Psoas muscle (tissue), 8 donors: ENCODE data around the gene SMAGP. TPM values are rescaled to one million over a fixed set of nuclear protein-coding genes. Genes with fewer than 3 reads are reported as not detected.
"Not testable (repeated sequence)": the region's sequence is repeated elsewhere in the genome, so short reads cannot be mapped to it uniquely, and the experiment has no call there.

ENCODE experiments used
- ATAC-seq, 4 donors: fragments of 200-7000 bp; cut with Tn5 transposase; one replicate each; pipeline ENCODE4 v1.9.1; 2020; ENCODE audit warnings: moderate library complexity in 3 of 4, mild to moderate bottlenecking in 2 of 4
- DNase-seq, 2 donors: peaks; one replicate each; pipeline ENCODE4 v3.0.0-alpha.2; 2020
- H3K27ac ChIP-seq: fragments of 200-600 bp; one replicate; pipeline ENCODE4 v1.8.0; 2022
- H3K27me3 ChIP-seq, 3 donors: fragments of 200-600 bp in 1 of 3; one replicate each; pipeline versions ENCODE4 v1.6.1 to v1.8.0; 2013 to 2022; ENCODE audit warnings: low read length in 2 of 3, mild to moderate bottlenecking in 2 of 3, moderate library complexity in 1 of 3; ENCODE audit not compliant: insufficient read depth in 3 of 3
- H3K36me3 ChIP-seq, 2 donors: fragments of 200-600 bp in 1 of 2; one replicate each; pipeline versions ENCODE4 v1.6.1 to v1.8.0; 2013 to 2022; ENCODE audit warnings: low read depth in 1 of 2, mild to moderate bottlenecking in 1 of 2, moderate library complexity in 1 of 2; ENCODE audit not compliant: insufficient read depth in 1 of 2
- H3K4me1 ChIP-seq: fragments of 200-600 bp; one replicate; pipeline ENCODE4 v1.8.0; 2022
- H3K4me3 ChIP-seq: fragments of 200-600 bp; one replicate; pipeline ENCODE4 v1.8.0; 2022; ENCODE audit warnings: mild to moderate bottlenecking
- H3K9me3 ChIP-seq: fragments of 200-600 bp; one replicate; pipeline ENCODE4 v1.8.0; 2022
- CTCF ChIP-seq: fragments of 200-600 bp; IDR thresholded peaks from one replicate; pipeline ENCODE4 v1.8.0; 2022; ENCODE audit warnings: antibody characterized with exemption
- WGBS, 3 donors: extraction: QIAGEN DNeasy Blood & Tissue Kit; methylation state at CpG; one replicate each; pipeline versions ENCODE4 v1.1.6 to v1.1.7; 2013; 5-methylcytosine and 5-hydroxymethylcytosine counted together
- intact Hi-C, 2 donors: fragments of 100-400 bp; cut with DNase I; formaldehyde crosslinking; loops; one replicate each; pipeline versions ENCODE4 v1.11.0 to v1.14.2; 2022
- long read RNA-seq, 2 donors: library from polyadenylated mRNA; unstranded; transcript quantifications; one replicate each; pipeline ENCODE4 v2.0.0, GENCODE V29; 2021
- polyA plus RNA-seq, 3 donors: library from polyadenylated mRNA; stranded (reverse); fragments of 200-250 nt; gene quantifications; one replicate each; pipeline ENCODE4 v1.2.3, GENCODE V29; 2013
- total RNA-seq, 4 donors: library from RNA; stranded (reverse); fragmentation: NEBNext Ultra II Directional in 2 of 4; extraction: Animal tissue kit (Norgen Biotek cat#: 25700) in 2 of 4; gene quantifications; one replicate each; pipeline versions ENCODE4 v1.2.1 to v1.2.4, GENCODE V29; 2021 to 2023
- donor health status: healthy with polysubstance abuse.
- donor health status: DM: no; HTN: no; CAD: no; lungs with moderate emphysema.
- donor health status: Bipolar disorder and iron deficiency.
- donor health status: healthy.
- donor health status: DM: yes; HTN: yes; CAD: no.
- donor health status: DM: no; HTN: no; CAD: no.
- donor health status: DM: no; HTN: no; CAD: no.
- donor health status: DM: yes; HTN: yes; CAD: no.

SMAGP gene
- total RNA-seq (1 to 10 TPM; 1.8 to 2.9 (median 2.2) TPM), polyA plus RNA-seq (1 to 10 TPM; 2.1 to 5.2 (median 2.4) TPM)
- long read RNA-seq, donor 1, partial matches to known transcripts, result 0 of 2 reads
- long read RNA-seq, donor 1, other reads (novel, unspliced or antisense), result 0 of 2 reads
- long read RNA-seq, donor 2, partial matches to known transcripts, result 0 of 2 reads
- long read RNA-seq, donor 2, other reads (novel, unspliced or antisense), result 0 of 2 reads

- Histone ChIP-seq H3K27me3 (peaks cover 0 to 29% (median 0%) of the 10 kb centered on the region in 3 donors), H3K4me1 (no peaks in the 10 kb centered on the region), H3K4me3 (peak within 1 kb of the TSS; percentile 77), H3K9me3 (no peaks in the 10 kb centered on the region), H3K27ac (peak within 1 kb of the TSS; percentile 36), H3K36me3 (no peaks in the 10 kb centered on the region)
- 1% methylated on average over 54 to 83 of the region's 83 CpGs for WGBS, 3 donors
- intact Hi-C loops, result loop anchor here in 1 of 2 donors (5.0 kb wide), 1 partner anchor 262 kb away; no protein-coding TSS in a partner anchor
- DNase-seq (peak; percentile 52 to 68), ATAC-seq (peak; percentile 64 to 75 (median 70))
- no peak for TF ChIP-seq CTCF
Observed at GRCh38 chr12:51270067-51270950, at the start of gene SMAGP. SMAGP (minus strand) TSS chr12:51270415; CDS start chr12:51269278, 1,137 bp downstream.

GRCh38 chr12:51318846-51319599 lies 48.8 kb upstream of the SMAGP start:
- intact Hi-C loops, result no loop called here
- Histone ChIP-seq H3K27ac (no peak overlapping the region), H3K4me3 (no peak overlapping the region), H3K9me3 (no peaks in the 10 kb centered on the region), H3K27me3 (no peaks in the 10 kb centered on the region), H3K36me3 (no peaks in the 10 kb centered on the region), H3K4me1 (no peaks in the 10 kb centered on the region)
- 62 to 68% (median 67%) methylated on average over 3 of the region's 3 CpGs for WGBS, 3 donors
- no peak for ATAC-seq
- TF ChIP-seq CTCF, result no peak
- no peak for DNase-seq

GRCh38 chr12:51318057-51318806 lies 48.0 kb upstream of the SMAGP start:
- DNase-seq, H3K36me3 ChIP-seq, ATAC-seq, intact Hi-C loops, H3K4me1 ChIP-seq, H3K27me3 ChIP-seq, H3K4me3 ChIP-seq, H3K27ac ChIP-seq, H3K9me3 ChIP-seq: not testable (repeated sequence)
- WGBS, 3 donors, result 96% methylated on average over 8 of the region's 8 CpGs

- Histone ChIP-seq H3K4me3 (no peak overlapping the region), H3K36me3 (no peaks in the 10 kb centered on the region), H3K27me3 (no peaks in the 10 kb centered on the region), H3K4me1 (no peaks in the 10 kb centered on the region), H3K27ac (no peak overlapping the region), H3K9me3 (no peaks in the 10 kb centered on the region)
- WGBS, 3 donors, result 83 to 100% (median 96%) methylated on average over 1 of the region's 1 CpG
- intact Hi-C loops, result no loop called here
- no peak for TF ChIP-seq CTCF
- no peak for DNase-seq
- ATAC-seq, result no peak
Observed at GRCh38 chr12:51311389-51311788, 41.2 kb upstream of the SMAGP start.
